Measurements from ENCODE around the gene THSD4.

The THSD4 gene

DNA sequence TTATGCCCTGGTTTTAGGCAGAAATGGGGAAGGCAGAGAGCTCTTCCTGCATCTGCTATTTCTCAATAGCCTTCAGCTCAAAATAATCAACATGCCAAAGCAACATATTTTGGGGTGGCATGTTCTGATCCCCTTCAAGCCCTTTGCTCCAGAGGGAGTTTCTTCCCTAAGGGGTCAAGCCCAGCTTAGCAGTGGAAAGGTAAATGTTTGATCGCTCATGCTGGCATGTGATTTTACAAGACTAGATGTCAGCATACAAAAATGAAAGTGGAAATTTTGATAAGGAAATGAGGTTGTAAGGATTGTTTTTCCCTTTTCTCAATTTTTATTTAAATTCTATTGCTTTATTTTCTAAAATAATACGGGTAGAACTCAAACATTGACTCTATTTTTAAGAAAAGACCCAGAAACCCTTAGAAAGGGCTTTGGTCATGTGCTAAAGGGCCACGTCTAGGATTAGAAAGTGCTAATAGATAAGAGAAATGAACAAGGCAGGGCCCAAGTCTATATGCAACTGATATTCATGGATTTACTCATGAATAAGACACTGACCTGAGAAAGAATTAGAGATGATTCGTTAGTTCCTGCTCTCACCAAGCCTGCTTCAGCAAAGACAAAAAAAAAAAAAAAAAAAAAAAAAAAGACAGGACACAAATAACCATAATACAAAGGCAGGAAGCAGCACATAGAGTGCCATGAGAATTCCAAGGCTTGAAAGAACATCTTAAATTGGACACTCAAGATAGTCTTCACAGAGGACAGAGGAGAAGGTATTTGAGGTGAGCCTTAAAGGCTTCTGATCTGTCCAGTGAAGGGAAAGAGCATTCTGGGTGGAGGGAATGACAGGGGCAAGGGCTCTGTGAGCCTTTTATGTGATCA, 640.1 kb downstream of the THSD4 start:
- no peaks in the 10 kb centered on the region for H3K9me2 ChIP-seq (ENCODE audit: low read depth, low read length)
- H3K9me3 ChIP-seq (ENCODE audit: low read length) = no peaks in the 10 kb centered on the region
- H2AFZ ChIP-seq (ENCODE audit: low read length) = no peak overlapping the region
- H3K27ac ChIP-seq (ENCODE audit: low read depth, low read length, poor library complexity, severe bottlenecking) = no peak overlapping the region
- H3K4me1 ChIP-seq (ENCODE audit: insufficient read depth, low read length, severe bottlenecking) = no peaks in the 10 kb centered on the region
- H3K36me3 ChIP-seq (ENCODE audit: insufficient read depth, low read length) = no peaks in the 10 kb centered on the region; the same call in 1 of the 2 replicates
- TF ChIP-seq, protein P1, sequence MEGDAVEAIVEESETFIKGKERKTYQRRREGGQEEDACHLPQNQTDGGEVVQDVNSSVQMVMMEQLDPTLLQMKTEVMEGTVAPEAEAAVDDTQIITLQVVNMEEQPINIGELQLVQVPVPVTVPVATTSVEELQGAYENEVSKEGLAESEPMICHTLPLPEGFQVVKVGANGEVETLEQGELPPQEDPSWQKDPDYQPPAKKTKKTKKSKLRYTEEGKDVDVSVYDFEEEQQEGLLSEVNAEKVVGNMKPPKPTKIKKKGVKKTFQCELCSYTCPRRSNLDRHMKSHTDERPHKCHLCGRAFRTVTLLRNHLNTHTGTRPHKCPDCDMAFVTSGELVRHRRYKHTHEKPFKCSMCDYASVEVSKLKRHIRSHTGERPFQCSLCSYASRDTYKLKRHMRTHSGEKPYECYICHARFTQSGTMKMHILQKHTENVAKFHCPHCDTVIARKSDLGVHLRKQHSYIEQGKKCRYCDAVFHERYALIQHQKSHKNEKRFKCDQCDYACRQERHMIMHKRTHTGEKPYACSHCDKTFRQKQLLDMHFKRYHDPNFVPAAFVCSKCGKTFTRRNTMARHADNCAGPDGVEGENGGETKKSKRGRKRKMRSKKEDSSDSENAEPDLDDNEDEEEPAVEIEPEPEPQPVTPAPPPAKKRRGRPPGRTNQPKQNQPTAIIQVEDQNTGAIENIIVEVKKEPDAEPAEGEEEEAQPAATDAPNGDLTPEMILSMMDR (IDR thresholded peaks at IDR 0.05; ENCODE audit: low read length) = no peak
- H4K20me1 ChIP-seq (ENCODE audit: insufficient read depth, low read length) = no peaks in the 10 kb centered on the region
- H3K27me3 ChIP-seq (ENCODE audit: insufficient read depth, low read length) = no peaks in the 10 kb centered on the region
- H3K79me2 ChIP-seq (ENCODE audit: insufficient read depth, low read length) = no peaks in the 10 kb centered on the region
- H3K4me3 ChIP-seq (ENCODE audit: low read depth, low read length, poor library complexity, severe bottlenecking) = no peak overlapping the region
- H3K9ac ChIP-seq (ENCODE audit: low read length) = no peak overlapping the region
- H3F3A ChIP-seq (ENCODE audit: insufficient read depth, low read length) = no peaks in the 10 kb centered on the region
- no peak overlapping the region for H3K4me2 ChIP-seq (ENCODE audit: low read length)

DNA sequence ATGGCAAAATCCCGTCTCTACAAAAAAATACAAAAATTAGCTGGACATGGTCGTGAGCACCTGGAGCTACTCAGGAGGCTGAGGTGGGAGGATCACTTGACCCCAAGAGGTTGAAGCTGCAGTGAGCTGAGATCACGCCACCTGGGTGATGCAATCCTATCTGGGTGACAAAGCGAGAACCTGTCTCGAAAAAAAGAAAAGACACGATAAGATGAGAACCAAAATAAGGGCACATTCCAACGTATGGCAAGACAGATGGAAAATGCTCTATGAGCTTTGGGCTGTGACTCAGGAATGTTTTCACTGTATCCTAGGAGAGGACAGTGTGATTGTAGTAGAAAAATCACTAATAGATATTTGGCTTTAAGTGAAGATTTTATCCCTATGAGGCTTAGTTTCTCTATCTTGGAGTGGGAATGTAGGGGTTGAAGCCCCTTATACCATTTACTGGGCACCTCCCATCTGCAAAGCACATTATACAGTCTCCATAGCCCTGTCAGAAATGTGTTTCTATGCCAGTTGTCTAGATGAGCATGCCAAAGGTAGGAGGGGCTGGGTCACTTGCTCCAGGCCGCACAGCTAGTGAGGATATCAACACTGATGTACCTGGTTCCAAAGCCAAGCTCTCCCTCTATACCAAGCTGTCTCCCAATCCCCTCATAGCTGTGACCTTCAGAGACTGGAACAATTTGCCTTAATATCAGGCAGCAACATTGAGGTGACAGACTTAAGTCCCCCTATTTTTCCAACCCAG, 641.5 kb downstream of the THSD4 start:
- no peak overlapping the region for H3K9ac ChIP-seq (ENCODE audit: low read length)
- H3K9me3 ChIP-seq (ENCODE audit: low read length) = no peaks in the 10 kb centered on the region
- H3K36me3 ChIP-seq (ENCODE audit: insufficient read depth, low read length) = no peaks in the 10 kb centered on the region; the same call in 1 of the 2 replicates
- H3K4me3 ChIP-seq (ENCODE audit: low read depth, low read length, poor library complexity, severe bottlenecking) = no peak overlapping the region
- H3F3A ChIP-seq (ENCODE audit: insufficient read depth, low read length) = no peaks in the 10 kb centered on the region
- no peaks in the 10 kb centered on the region for H3K27me3 ChIP-seq (ENCODE audit: insufficient read depth, low read length)
- no peaks in the 10 kb centered on the region; the same call in 1 of the 2 replicates for H3K79me2 ChIP-seq (ENCODE audit: insufficient read depth, low read length)
- no peak overlapping the region for H3K4me2 ChIP-seq (ENCODE audit: low read length)
- H3K4me1 ChIP-seq (ENCODE audit: insufficient read depth, low read length, severe bottlenecking) = no peaks in the 10 kb centered on the region
- H2AFZ ChIP-seq (ENCODE audit: low read length) = no peak overlapping the region
- no peak for TF ChIP-seq EZH2 (IDR thresholded peaks at IDR 0.05; ENCODE audit: borderline replicate concordance, low read length)
- H4K20me1 ChIP-seq (ENCODE audit: insufficient read depth, low read length) = no peaks in the 10 kb centered on the region
- H3K9me2 ChIP-seq (ENCODE audit: low read depth, low read length) = no peaks in the 10 kb centered on the region
- H3K27ac ChIP-seq (ENCODE audit: low read depth, low read length, poor library complexity, severe bottlenecking) = no peak overlapping the region

DNA sequence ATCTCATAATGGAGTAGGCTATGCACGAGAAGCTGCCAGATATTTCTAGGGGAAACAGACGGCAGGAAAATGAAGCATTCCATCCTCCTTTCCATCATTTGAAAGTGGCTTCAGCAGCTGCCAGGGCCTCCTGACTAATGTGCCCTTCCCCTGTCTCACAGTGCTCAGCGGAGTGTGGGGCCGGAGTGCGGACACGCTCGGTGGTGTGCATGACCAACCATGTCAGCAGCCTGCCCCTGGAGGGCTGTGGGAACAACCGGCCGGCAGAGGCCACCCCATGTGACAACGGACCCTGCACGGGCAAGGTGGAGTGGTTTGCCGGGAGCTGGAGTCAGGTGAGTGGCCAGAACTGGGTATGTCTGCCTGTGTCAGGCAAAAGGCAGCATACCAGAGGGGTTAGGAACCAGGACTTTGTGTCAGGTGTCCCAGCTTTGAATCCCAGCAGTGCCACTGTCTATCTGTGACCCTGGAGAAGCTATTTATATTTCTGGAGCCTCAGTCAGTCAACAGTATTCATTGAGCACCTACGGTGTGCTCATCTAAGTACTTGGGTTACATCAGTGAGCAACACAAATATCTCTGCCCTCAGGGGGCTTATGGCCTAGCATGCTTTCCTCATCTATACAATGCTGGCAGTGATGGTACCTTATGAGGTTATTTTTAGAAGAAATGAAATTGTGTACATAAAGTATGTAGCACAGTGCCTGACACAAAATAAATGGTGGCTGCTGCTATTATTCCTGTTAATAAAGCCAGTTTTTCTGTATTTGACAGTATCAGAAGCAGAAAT, 642.7 kb downstream of the THSD4 start:
- no peaks in the 10 kb centered on the region for H4K20me1 ChIP-seq (ENCODE audit: insufficient read depth, low read length)
- H3K4me3 ChIP-seq (ENCODE audit: low read depth, low read length, poor library complexity, severe bottlenecking) = no peak overlapping the region
- TF ChIP-seq, protein P1 (IDR thresholded peaks at IDR 0.05; ENCODE audit: low read length) = no peak
- TF ChIP-seq EZH2 (IDR thresholded peaks at IDR 0.05; ENCODE audit: borderline replicate concordance, low read length) = no peak
- no peaks in the 10 kb centered on the region for H3K9me2 ChIP-seq (ENCODE audit: low read depth, low read length)
- no peaks in the 10 kb centered on the region for H3K27me3 ChIP-seq (ENCODE audit: insufficient read depth, low read length)
- no peak overlapping the region for H2AFZ ChIP-seq (ENCODE audit: low read length)
- H3K9ac ChIP-seq (ENCODE audit: low read length) = no peak overlapping the region
- no peak overlapping the region for H3K27ac ChIP-seq (ENCODE audit: low read depth, low read length, poor library complexity, severe bottlenecking)
- H3F3A ChIP-seq (ENCODE audit: insufficient read depth, low read length) = no peaks in the 10 kb centered on the region
- H3K9me3 ChIP-seq (ENCODE audit: low read length) = no peaks in the 10 kb centered on the region
- no peaks in the 10 kb centered on the region for H3K4me1 ChIP-seq (ENCODE audit: insufficient read depth, low read length, severe bottlenecking)
- H3K36me3 ChIP-seq (ENCODE audit: insufficient read depth, low read length) = no peaks in the 10 kb centered on the region; the same call in 1 of the 2 replicates
- H3K4me2 ChIP-seq (ENCODE audit: low read length) = no peak overlapping the region
- no peaks in the 10 kb centered on the region; the same call in 1 of the 2 replicates for H3K79me2 ChIP-seq (ENCODE audit: insufficient read depth, low read length)
